ENCODE measurements around the gene IFT122. TPM values are rescaled to one million over a fixed set of nuclear protein-coding genes. Genes with fewer than 3 reads are reported as not detected.

The IFT122 gene
- total and polyA plus RNA-seq, 2 of the 4 experiments (the other 2 are of a cell fraction): 16.8 to 28.0 TPM

DNA sequence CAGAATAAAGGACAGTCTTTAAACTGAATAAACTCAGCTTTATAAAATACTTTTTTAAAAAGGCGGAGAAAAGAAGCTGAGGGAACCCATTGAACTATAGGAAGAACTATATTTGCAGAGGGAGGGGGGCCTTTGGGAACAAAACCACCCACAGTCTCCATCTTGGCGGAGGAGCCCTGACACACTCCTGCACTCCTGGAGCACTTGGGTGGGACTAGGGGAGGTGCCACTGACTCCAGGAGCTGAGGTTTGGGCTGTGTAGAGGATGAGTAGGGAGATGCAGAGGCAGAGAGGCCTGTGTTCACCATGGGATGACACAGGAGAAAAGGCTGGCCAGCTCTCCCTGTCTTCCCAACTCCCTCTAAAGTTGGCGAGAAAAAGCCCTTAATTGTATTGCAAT lies 35.8 kb downstream of the IFT122 start:
- H3K27ac ChIP-seq (ENCODE audit: insufficient read depth, low read length): no peak overlapping the region
- DNase-seq (no peak), ATAC-seq (ENCODE audit: low read depth) (no peak)
- peaks cover 0 to 8% of the 10 kb centered on the region in 2 experiments; a peak in 1 of 4 replicates for H3K79me1 ChIP-seq (ENCODE audit: low read depth in 1 of 2, low read length in 2 of 2)
- H3K14ac ChIP-seq (replicated peaks; ENCODE audit: low read depth, low read length): no peak overlapping the region
- no peak overlapping the region for H2BK20ac ChIP-seq (ENCODE audit: low read depth, low read length)
- H3K9ac ChIP-seq (ENCODE audit: low read depth, low read length): no peak overlapping the region
- H2BK15ac ChIP-seq (ENCODE audit: low read depth, low read length): no peak overlapping the region
- peaks cover 2% of the 10 kb centered on the region; the same call in 1 of the 2 replicates for H3K4me1 ChIP-seq (ENCODE audit: control insufficient read depth, insufficient read depth, low read length)
- H3K4me3 ChIP-seq (ENCODE audit: insufficient read depth, low read depth, low read length): no peak overlapping the region
- H4K5ac ChIP-seq (ENCODE audit: low read depth, low read length): no peak overlapping the region
- H2BK5ac ChIP-seq (ENCODE audit: low read depth, low read length, poor library complexity, severe bottlenecking): no peak overlapping the region
- H4K8ac ChIP-seq (ENCODE audit: low read depth in 2 of 2, low read length in 2 of 2): no peak overlapping the region
- BruUV-seq (replicated peaks): no TSS peak
- H3K36me3 ChIP-seq (ENCODE audit: control insufficient read depth, insufficient read depth, low read length): peaks cover 17% of the 10 kb centered on the region; the same call in 1 of the 2 replicates
- WGBS, 2 experiments (ENCODE audit: extremely low coverage in 2 of 2, insufficient read length in 1 of 2): no CpG with 5 or more reads among the region's 3 CpGs
- H3K9me3 ChIP-seq (ENCODE audit: control insufficient read depth, insufficient read depth, low read length): no peaks in the 10 kb centered on the region
- H2AK5ac ChIP-seq (ENCODE audit: low read depth, low read length): no peak overlapping the region
- TF ChIP-seq, protein P1, sequence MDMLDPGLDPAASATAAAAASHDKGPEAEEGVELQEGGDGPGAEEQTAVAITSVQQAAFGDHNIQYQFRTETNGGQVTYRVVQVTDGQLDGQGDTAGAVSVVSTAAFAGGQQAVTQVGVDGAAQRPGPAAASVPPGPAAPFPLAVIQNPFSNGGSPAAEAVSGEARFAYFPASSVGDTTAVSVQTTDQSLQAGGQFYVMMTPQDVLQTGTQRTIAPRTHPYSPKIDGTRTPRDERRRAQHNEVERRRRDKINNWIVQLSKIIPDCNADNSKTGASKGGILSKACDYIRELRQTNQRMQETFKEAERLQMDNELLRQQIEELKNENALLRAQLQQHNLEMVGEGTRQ (IDR thresholded peaks at IDR 0.05; ENCODE audit: low read depth, low read length): no peak
- TF ChIP-seq RAD21 (IDR thresholded peaks at IDR 0.05; ENCODE audit: low read length) (no peak), BHLHE40 (IDR thresholded peaks at IDR 0.05; ENCODE audit: low read depth, low read length) (no peak), NFE2L2 (IDR thresholded peaks at IDR 0.05; ENCODE audit: low read depth, low read length) (no peak), MAFK (IDR thresholded peaks at IDR 0.05; ENCODE audit: low read depth, low read length) (no peak), FOS (IDR thresholded peaks at IDR 0.05; ENCODE audit: low read depth, low read length) (no peak), RFX5 (IDR thresholded peaks at IDR 0.05; ENCODE audit: low read depth, low read length) (no peak), ELK1 (IDR thresholded peaks at IDR 0.05; ENCODE audit: borderline replicate concordance, low read depth, low read length) (no peak), MAZ (IDR thresholded peaks at IDR 0.05; ENCODE audit: borderline replicate concordance, low read depth, low read length) (no peak), MXI1 (IDR thresholded peaks at IDR 0.05; ENCODE audit: borderline replicate concordance, low read depth, low read length) (no peak), CHD1 (IDR thresholded peaks at IDR 0.05; ENCODE audit: low read depth, low read length) (no peak), CEBPB (IDR thresholded peaks at IDR 0.05; ENCODE audit: low read depth, low read length) (no peak), RCOR1 (IDR thresholded peaks at IDR 0.05; ENCODE audit: insufficient replicate concordance, low read length) (no peak), CTCF (conservative IDR thresholded peaks at IDR 0.05; ENCODE audit: low read depth, low read length) (no peak), SMC3 (IDR thresholded peaks at IDR 0.05; ENCODE audit: low read depth, low read length) (no peak)
- peaks cover 21% of the 10 kb centered on the region for H3K9me1 ChIP-seq (ENCODE audit: insufficient read depth, low read length)
- intact Hi-C loops (cut with micrococcal nuclease): no loop called here
- no peak overlapping the region for H3K4ac ChIP-seq (ENCODE audit: low read depth, low read length)
- POLR2A ChIA-PET (ENCODE audit: unreplicated experiment): no interaction called here
- in situ Hi-C loops (cut with MboI; ENCODE audit: low sequenced_read_pairs): no loop called here
- no peaks in the 10 kb centered on the region for H4K20me1 ChIP-seq (ENCODE audit: insufficient read depth, low read length)
- no peak overlapping the region for H3K4me2 ChIP-seq (ENCODE audit: low read depth, low read length)
- no peaks in the 10 kb centered on the region for H3K27me3 ChIP-seq (ENCODE audit: control insufficient read depth, insufficient read depth, low read length)
- H2AFZ ChIP-seq (replicated peaks; ENCODE audit: low read length, poor library complexity): no peak overlapping the region
- H3K18ac ChIP-seq (ENCODE audit: low read depth, low read length): no peak overlapping the region
- H3K23ac ChIP-seq (ENCODE audit: low read depth, low read length): no peak overlapping the region
- H2AK9ac ChIP-seq (replicated peaks; ENCODE audit: low read depth, low read length, poor library complexity): no peak overlapping the region
- no peak overlapping the region for H2BK120ac ChIP-seq (ENCODE audit: low read depth, low read length)
- dilution Hi-C loops (cut with HindIII; ENCODE audit: low sequenced_read_pairs, unreplicated experiment): no loop called here
- H4K91ac ChIP-seq (ENCODE audit: insufficient read depth, low read depth, low read length): no peak overlapping the region
- H3K56ac ChIP-seq (ENCODE audit: extremely low read depth, insufficient read depth, low read length): no peak overlapping the region
- CTCF ChIA-PET: interaction anchor here (0.5 to 1.2 kb wide), 2 partner anchors 150 to 194 kb away, joined by 3 read pairs; no protein-coding TSS in a partner anchor

All from IMR-90 (cell line).